ENCODE measurements around the gene TNF.
A peak's percentile ranks its signal among the peaks of the same experiment; 100 is the strongest.

GRCh38 chr6:31546958-31547726, 28.2 kb upstream of the TNF start, which contains the start of gene NFKBIL1:
- TF ChIP-seq, protein P1, sequence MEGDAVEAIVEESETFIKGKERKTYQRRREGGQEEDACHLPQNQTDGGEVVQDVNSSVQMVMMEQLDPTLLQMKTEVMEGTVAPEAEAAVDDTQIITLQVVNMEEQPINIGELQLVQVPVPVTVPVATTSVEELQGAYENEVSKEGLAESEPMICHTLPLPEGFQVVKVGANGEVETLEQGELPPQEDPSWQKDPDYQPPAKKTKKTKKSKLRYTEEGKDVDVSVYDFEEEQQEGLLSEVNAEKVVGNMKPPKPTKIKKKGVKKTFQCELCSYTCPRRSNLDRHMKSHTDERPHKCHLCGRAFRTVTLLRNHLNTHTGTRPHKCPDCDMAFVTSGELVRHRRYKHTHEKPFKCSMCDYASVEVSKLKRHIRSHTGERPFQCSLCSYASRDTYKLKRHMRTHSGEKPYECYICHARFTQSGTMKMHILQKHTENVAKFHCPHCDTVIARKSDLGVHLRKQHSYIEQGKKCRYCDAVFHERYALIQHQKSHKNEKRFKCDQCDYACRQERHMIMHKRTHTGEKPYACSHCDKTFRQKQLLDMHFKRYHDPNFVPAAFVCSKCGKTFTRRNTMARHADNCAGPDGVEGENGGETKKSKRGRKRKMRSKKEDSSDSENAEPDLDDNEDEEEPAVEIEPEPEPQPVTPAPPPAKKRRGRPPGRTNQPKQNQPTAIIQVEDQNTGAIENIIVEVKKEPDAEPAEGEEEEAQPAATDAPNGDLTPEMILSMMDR (IDR thresholded peaks at IDR 0.05): no peak
- no peak for TF ChIP-seq EZH2phosphoT487 (IDR thresholded peaks at IDR 0.05; ENCODE audit: borderline replicate concordance, low read depth)
- TF ChIP-seq JUND (IDR thresholded peaks at IDR 0.05): no peak
- TF ChIP-seq GATA2 (CRISPR knock-in tag; IDR thresholded peaks at IDR 0.05): no peak
- TF ChIP-seq, protein P2, sequence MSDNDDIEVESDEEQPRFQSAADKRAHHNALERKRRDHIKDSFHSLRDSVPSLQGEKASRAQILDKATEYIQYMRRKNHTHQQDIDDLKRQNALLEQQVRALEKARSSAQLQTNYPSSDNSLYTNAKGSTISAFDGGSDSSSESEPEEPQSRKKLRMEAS (IDR thresholded peaks at IDR 0.05; ENCODE audit: low read depth): peak; percentile 86
